Upper lobe of left lung (tissue), 4 donors: ENCODE results near the gene GLRA3.

ENCODE experiments used
- EP300 ChIP-seq, 4 donors: sonication (generic); formaldehyde crosslinking; IDR thresholded peaks; one replicate each; pipeline ENCODE4 v1.5.1; 2017; ENCODE audit warnings: antibody characterized with exemption in 4 of 4, control low read depth in 2 of 4
- POLR2A ChIP-seq, 4 donors: fragments of 450-650 bp; IDR thresholded peaks; one replicate each; pipeline ENCODE4 v1.5.1; 2016 to 2017; ENCODE audit warnings: antibody characterized with exemption in 4 of 4, mild to moderate bottlenecking in 2 of 4
- POLR2AphosphoS5 ChIP-seq, 2 donors: sonication (generic); formaldehyde crosslinking; IDR thresholded peaks; one replicate each; pipeline ENCODE4 v1.5.1; 2017; ENCODE audit warnings: antibody characterized with exemption in 2 of 2
- TF ChIP-seq, protein P1 (sequence below), 6 experiments: fragments of 450-650 bp in 4 of 6; fragments of 200-600 bp in 2 of 6; sonication (generic) in 2 of 6; IDR thresholded peaks; one replicate each; pipeline ENCODE4 v1.5.1; 2016 to 2019; ENCODE audit warnings: antibody characterized with exemption in 6 of 6

- TF ChIP-seq, protein P1, sequence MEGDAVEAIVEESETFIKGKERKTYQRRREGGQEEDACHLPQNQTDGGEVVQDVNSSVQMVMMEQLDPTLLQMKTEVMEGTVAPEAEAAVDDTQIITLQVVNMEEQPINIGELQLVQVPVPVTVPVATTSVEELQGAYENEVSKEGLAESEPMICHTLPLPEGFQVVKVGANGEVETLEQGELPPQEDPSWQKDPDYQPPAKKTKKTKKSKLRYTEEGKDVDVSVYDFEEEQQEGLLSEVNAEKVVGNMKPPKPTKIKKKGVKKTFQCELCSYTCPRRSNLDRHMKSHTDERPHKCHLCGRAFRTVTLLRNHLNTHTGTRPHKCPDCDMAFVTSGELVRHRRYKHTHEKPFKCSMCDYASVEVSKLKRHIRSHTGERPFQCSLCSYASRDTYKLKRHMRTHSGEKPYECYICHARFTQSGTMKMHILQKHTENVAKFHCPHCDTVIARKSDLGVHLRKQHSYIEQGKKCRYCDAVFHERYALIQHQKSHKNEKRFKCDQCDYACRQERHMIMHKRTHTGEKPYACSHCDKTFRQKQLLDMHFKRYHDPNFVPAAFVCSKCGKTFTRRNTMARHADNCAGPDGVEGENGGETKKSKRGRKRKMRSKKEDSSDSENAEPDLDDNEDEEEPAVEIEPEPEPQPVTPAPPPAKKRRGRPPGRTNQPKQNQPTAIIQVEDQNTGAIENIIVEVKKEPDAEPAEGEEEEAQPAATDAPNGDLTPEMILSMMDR (IDR thresholded peaks at IDR 0.05), result no peak
- TF ChIP-seq POLR2A (IDR thresholded peaks at IDR 0.05) (no peak), POLR2AphosphoS5 (IDR thresholded peaks at IDR 0.05) (no peak), EP300 (IDR thresholded peaks at IDR 0.05) (no peak)
Observed at GRCh38 chr4:174746710-174747109, 82.3 kb downstream of the GLRA3 start.
